Islet of Langerhans (tissue), 1 donor: ENCODE data around the gene YRDC.
"Not testable (repeated sequence)": the region's sequence is repeated elsewhere in the genome, so short reads cannot be mapped to it uniquely, and the experiment has no call there.

Experiments
- FAIRE-seq: peaks from one replicate; lab custom pipeline; 2011; peaks lifted over from hg19 to GRCh38; lab: Jason Lieb, UNC

YRDC gene

GRCh38 chr1:37821481-37821880, 13.5 kb upstream of the YRDC start:
- FAIRE-seq, result no peak

DNA sequence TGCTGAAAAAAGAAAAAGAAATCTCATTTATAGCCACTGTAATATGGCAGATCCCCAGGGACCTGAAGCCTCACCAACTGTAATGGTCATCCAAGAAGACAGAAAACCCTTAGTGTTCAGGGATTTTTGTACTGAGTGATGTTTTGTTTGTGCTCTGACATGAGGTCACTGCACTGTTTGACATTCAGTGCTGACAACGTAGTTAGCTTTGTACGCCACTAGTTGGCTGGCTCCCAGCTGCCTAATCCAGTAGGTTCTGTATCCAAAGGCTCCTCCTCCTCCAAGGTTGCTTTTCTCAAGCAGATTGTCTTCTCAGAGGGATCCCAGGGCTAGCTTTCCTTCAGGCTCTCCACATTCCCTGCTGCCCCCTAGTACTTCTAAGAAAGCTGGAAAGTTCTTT, 9.5 kb upstream of the YRDC start:
- peak; percentile 96 for FAIRE-seq

GRCh38 chr1:37814252-37814651, 6.2 kb upstream of the YRDC start:
- FAIRE-seq, result no peak

GRCh38 chr1:37813529-37814145, 5.6 kb upstream of the YRDC start:
- FAIRE-seq, result no peak

GRCh38 chr1:37811027-37811655, 3.1 kb upstream of the YRDC start:
- no peak for FAIRE-seq

GRCh38 chr1:37809942-37810341, 1.9 kb upstream of the YRDC start:
- no peak for FAIRE-seq

GRCh38 chr1:37808369-37809319, 636 bp upstream of the YRDC start:
- FAIRE-seq, result no peak

- no peak for FAIRE-seq
Measured at GRCh38 chr1:37807220-37807554, 821 bp downstream of the YRDC start.

DNA sequence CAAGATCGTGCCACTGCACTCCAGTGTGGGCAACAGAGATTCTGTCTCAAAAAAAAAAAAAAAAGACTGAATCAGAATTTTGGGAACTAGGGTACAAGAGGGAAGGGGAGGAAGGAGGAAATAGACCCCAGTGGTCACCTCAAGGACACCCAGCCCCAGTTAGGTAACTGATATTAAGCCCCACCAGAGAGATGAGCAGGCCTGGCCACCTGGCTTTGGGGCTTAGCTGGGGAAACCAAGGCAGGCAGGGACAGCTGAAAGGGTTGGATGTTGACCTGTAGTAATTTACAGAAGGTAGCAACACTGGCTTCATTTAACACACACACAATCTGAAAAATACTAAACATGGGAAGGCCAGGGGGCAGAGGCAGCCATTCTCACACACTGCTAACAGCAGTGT, 5.6 kb downstream of the YRDC start:
- FAIRE-seq, result no peak

- no peak for FAIRE-seq
Measured at GRCh38 chr1:37797750-37798345, 10.2 kb downstream of the YRDC start.

- no peak for FAIRE-seq
Measured at GRCh38 chr1:37795340-37796125, 12.5 kb downstream of the YRDC start.

GRCh38 chr1:37794372-37795339, 13.4 kb downstream of the YRDC start:
- no peak for FAIRE-seq

DNA sequence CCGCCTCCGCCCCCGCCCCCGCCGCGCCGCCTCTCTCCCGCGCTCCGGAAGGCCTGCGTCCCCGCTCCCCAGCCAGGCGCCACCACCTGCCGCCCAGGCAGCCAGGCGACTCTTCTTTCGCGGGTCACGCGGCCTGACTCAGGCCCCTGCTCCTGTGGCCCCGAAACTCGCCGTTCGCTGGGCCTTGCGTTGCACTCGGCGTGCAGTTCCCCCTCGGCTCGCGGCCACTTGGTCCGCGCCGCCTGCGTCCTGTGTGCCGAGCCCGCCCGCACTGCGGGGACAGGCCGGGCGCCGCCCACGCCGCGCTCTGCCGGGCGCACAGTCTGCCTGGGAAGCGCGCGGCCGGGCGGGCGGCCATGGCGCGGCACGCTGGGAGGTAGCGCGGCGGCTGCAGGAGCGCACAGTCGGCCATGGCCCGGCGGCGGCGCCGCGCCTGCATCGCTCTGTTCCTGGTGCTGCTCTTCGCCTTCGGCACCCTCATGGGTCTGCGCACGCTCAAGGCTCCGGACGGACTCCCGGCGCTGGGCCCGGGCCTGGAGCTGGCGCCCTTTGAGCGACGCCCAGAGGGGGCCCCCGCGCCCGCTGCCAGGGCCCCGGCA, 14.1 kb downstream of the YRDC start, which contains the start of gene MANEAL:
MANEAL (plus strand) TSS at position 75 of the 599 bp plus-strand sequence; CDS start at position 411, 336 bp downstream.
- no peak for FAIRE-seq

DNA sequence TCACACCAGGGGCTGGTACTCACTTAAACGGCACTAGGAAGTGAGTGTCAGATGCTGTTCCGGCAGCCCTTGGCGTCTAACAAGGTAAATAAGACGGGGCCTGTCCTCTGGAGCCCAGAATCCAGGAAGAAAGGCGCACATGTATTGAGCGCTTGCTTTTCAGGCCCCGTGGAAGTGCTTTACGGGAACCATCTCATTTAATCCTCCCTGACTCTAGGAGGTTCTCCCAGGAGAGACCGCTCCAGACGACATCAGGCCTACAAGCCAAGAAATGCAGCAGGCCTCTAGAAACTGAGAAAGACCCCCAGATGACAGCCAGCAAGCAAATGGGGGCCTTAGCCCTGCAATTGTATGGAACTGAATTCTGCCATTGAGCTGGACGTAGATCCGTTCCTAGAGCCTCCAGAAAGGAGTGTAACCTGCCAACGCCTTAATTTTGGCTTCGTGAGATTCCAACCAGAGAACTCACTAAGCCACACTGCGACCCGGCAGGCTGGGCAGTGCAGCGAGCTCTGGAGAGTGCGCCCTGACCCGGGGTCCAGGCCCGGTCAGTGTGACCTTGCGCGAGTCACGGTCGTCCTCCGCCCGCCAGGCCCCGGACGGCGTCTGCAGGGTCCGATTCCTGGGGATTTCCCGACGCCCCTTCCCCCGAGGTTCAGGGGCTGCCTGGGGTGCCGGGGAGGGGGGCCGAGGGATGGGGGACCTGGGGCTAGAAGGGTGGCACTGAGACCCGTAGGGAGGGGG, 14.9 kb downstream of the YRDC start:
- FAIRE-seq, result no peak

DNA sequence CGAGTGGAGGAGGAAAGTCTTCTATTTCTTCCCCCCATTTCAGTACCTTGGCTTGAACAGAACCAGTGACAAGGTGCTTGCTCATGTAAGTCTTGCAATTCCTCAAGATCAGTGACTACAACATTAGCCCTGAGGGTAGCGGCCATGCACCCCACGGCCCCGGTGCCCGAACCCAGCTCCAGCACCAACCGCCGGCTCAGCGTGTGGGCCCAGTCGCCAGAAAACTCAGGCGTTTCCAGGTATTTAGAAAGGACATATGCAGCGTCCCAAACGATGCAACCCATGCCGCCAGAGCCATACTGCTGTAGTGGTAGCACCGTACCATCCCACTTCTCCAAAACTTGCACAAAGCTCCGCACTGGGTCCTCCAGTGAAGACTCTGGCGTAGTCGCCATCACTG, 25.5 kb downstream of the YRDC start:
- FAIRE-seq, result no peak

- FAIRE-seq, result no peak
Measured at GRCh38 chr1:37778654-37779053, 29.4 kb downstream of the YRDC start.

DNA sequence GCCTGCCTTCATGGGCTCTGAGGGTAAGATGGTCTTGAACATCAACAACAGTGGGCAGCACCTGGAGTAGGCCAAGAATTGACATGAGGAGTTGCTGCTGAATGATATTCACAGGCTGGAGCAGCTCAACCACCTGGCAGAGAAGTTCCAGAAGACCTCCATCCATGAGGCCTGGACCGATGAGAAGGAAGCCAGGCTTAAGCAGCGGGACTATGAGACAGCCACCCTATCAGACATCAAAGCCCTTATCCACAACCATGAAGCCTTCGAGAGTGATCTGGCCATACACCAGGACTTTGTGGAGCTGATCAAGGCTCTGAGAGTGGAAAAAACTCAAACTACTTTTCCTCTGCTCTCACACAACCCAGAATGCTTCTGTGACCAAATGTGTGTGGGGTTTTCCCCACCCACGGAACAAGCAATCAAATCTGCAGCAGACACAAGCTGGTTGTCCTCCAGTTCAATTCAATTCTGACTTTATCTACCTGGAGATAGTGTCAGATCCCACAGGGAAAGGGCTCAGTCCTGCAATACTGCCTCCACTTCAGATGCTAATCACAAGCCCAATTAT, 31.0 kb downstream of the YRDC start:
- FAIRE-seq, result no peak

DNA sequence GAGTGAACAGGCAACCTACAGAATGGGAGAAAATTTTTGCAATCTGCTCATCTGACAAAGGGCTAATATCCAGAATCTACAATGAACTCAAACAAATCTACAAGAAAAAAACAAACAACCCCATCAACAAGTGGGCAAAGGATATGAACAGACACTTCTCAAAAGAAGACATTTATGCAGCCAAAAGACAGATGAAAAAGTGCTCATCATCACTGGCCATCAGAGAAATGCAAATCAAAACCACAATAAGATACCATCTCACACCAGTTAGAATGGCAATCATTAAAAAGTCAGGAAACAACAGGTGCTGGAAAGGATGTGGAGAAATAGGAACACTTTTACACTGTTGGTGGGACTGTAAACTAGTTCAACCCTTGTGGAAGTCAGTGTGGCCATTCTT, 36.6 kb downstream of the YRDC start:
- FAIRE-seq, result not testable (repeated sequence)

GRCh38 chr1:37767488-37767887, 40.5 kb downstream of the YRDC start:
- no peak for FAIRE-seq
